ENCODE measurements around the gene CDC42BPB.

Gene CDC42BPB

DNA sequence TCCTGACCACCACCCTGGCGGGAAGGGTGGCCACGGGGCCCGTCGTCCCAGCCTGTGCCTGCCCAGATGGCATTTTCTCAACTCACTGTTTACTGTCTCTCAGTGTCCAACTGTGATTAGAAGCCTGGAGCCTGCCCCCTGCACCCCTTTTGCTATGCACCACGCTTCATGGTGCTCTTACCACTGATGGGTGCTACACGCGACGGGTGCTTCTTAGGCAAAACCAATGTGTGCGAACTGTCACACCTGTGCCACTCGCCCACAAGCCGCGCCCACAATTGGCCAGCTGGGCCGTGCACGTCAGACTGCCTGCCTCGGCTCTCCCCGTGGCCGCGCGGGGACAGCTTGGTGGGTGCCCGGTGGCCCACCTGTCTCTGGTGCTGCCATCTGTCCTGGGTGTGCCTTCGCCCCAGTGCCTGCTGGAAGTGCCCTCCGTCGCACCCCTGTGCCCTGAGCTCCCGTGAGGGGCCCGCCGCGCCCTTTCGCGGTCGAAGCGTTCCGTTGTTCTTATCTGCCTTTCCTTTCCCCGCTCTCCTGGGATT is 150.0 kb downstream of the CDC42BPB start:
- Histone ChIP-seq H3K9me3 (ENCODE audit: insufficient read depth, low read depth, low read length) (peaks cover 10% of the 10 kb centered on the region), H3K4me1 (ENCODE audit: insufficient read depth, low read length) (no peaks in the 10 kb centered on the region), H3K27me3 (ENCODE audit: insufficient read depth, low read length) (no peaks in the 10 kb centered on the region), H3K27ac (ENCODE audit: low read length) (no peak overlapping the region), H3K4me3 (ENCODE audit: low read length) (no peak overlapping the region), H3K36me3 (ENCODE audit: insufficient read depth, low read depth, low read length) (peaks cover 19% of the 10 kb centered on the region), H3K9ac (ENCODE audit: low read depth, low read length) (no peak overlapping the region)

GRCh38 chr14:102906616-102907302 is 150.6 kb downstream of the CDC42BPB start:
- H3K9me3 ChIP-seq (ENCODE audit: insufficient read depth, low read depth, low read length): peaks cover 10% of the 10 kb centered on the region
- no peaks in the 10 kb centered on the region for H3K27me3 ChIP-seq (ENCODE audit: insufficient read depth, low read length)
- H3K36me3 ChIP-seq (ENCODE audit: insufficient read depth, low read depth, low read length): peaks cover 19% of the 10 kb centered on the region
- no peaks in the 10 kb centered on the region for H3K4me1 ChIP-seq (ENCODE audit: insufficient read depth, low read length)
- no peak overlapping the region for H3K27ac ChIP-seq (ENCODE audit: low read length)
- H3K9ac ChIP-seq (ENCODE audit: low read depth, low read length): no peak overlapping the region
- H3K4me3 ChIP-seq (ENCODE audit: low read length): no peak overlapping the region

GRCh38 chr14:102905116-102906108 is 151.9 kb downstream of the CDC42BPB start:
- Histone ChIP-seq H3K9ac (ENCODE audit: low read depth, low read length) (no peak overlapping the region), H3K4me3 (ENCODE audit: low read length) (no peak overlapping the region), H3K27ac (ENCODE audit: low read length) (no peak overlapping the region), H3K9me3 (ENCODE audit: insufficient read depth, low read depth, low read length) (peaks cover 10% of the 10 kb centered on the region), H3K27me3 (ENCODE audit: insufficient read depth, low read length) (no peaks in the 10 kb centered on the region), H3K4me1 (ENCODE audit: insufficient read depth, low read length) (no peaks in the 10 kb centered on the region), H3K36me3 (ENCODE audit: insufficient read depth, low read depth, low read length) (peaks cover 19% of the 10 kb centered on the region)

DNA sequence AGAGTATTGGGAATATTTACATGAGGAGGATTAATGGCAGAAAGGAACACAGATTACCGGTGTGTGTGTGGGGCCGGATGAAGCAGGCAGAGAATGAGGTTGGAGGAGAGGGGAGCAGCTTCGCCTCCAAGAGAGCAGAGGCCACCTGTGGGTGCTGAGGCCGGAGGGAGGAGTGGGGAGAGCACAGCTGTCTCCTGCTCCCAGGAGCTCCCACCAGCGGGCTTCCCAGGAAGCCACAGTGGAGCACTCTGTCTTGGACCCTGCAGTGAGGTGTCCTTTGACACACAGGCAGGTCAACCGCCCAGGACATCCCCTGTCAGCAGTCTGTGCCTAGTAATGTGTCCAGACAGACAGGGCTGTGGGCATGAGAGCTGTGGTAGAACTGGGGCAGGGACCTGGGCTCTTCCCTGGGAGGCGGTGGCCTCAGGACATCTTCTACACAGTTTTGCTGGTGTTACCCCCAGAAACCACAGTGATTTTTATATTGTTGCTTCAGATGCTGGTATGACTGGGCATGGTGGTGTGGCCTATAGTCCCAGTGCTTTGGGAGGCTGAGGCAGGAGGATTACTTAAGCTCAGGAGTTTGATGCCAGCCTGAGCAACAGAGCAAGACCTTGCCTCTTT is 153.3 kb downstream of the CDC42BPB start:
- no peaks in the 10 kb centered on the region for H3K27me3 ChIP-seq (ENCODE audit: insufficient read depth, low read length)
- no peaks in the 10 kb centered on the region for H3K4me1 ChIP-seq (ENCODE audit: insufficient read depth, low read length)
- H3K4me3 ChIP-seq (ENCODE audit: low read length): no peak overlapping the region
- no peak overlapping the region for H3K9ac ChIP-seq (ENCODE audit: low read depth, low read length)
- no peak overlapping the region for H3K27ac ChIP-seq (ENCODE audit: low read length)
- peaks cover 10% of the 10 kb centered on the region for H3K9me3 ChIP-seq (ENCODE audit: insufficient read depth, low read depth, low read length)
- H3K36me3 ChIP-seq (ENCODE audit: insufficient read depth, low read depth, low read length): peaks cover 19% of the 10 kb centered on the region

DNA sequence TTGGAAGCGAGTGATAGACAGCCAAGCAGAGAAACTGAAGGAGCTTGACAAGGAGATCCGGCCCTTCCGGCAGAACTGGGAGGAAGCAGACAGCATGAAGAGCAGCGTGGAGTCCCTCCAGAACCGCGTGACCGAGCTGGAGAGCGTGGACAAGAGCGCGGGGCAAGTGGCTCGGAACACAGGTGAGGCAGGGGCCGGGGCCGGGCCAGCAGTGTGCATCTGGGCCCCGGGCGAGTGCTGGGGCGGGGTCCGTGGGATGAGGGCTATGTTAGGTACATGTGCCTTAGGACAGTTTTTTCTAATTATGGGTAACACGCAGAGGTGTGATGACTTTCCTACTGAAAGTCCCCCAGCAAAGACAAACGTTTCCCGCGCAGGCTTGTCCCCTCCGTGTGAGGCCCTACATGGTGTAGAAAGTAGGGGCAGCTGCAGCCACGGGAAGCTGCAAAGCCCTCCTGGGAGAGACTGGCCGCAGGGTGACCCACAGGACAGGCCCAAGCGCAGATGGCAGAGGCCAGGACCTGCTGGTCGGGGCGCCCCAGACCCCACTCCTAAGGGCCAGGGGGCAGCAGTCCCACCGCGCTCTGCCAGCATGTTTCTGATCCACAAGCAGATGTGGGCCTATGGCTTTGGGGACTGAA is 154.0 kb downstream of the CDC42BPB start:
- Histone ChIP-seq H3K27ac (ENCODE audit: low read length) (no peak overlapping the region), H3K9ac (ENCODE audit: low read depth, low read length) (no peak overlapping the region), H3K36me3 (ENCODE audit: insufficient read depth, low read depth, low read length) (peaks cover 19% of the 10 kb centered on the region), H3K4me1 (ENCODE audit: insufficient read depth, low read length) (no peaks in the 10 kb centered on the region), H3K27me3 (ENCODE audit: insufficient read depth, low read length) (no peaks in the 10 kb centered on the region), H3K4me3 (ENCODE audit: low read length) (no peak overlapping the region), H3K9me3 (ENCODE audit: insufficient read depth, low read depth, low read length) (peaks cover 10% of the 10 kb centered on the region)

- Histone ChIP-seq H3K27ac (ENCODE audit: low read length) (no peak overlapping the region), H3K9ac (ENCODE audit: low read depth, low read length) (no peak overlapping the region), H3K36me3 (ENCODE audit: insufficient read depth, low read depth, low read length) (peaks cover 19% of the 10 kb centered on the region), H3K9me3 (ENCODE audit: insufficient read depth, low read depth, low read length) (peaks cover 10% of the 10 kb centered on the region), H3K27me3 (ENCODE audit: insufficient read depth, low read length) (no peaks in the 10 kb centered on the region), H3K4me3 (ENCODE audit: low read length) (no peak overlapping the region), H3K4me1 (ENCODE audit: insufficient read depth, low read length) (no peaks in the 10 kb centered on the region)
Observed at GRCh38 chr14:102902523-102903247, 154.7 kb downstream of the CDC42BPB start.

GRCh38 chr14:102902086-102902485 is 155.3 kb downstream of the CDC42BPB start:
- Histone ChIP-seq H3K9me3 (ENCODE audit: insufficient read depth, low read depth, low read length) (peaks cover 8% of the 10 kb centered on the region), H3K4me3 (ENCODE audit: low read length) (no peak overlapping the region), H3K27ac (ENCODE audit: low read length) (no peak overlapping the region), H3K4me1 (ENCODE audit: insufficient read depth, low read length) (no peaks in the 10 kb centered on the region), H3K9ac (ENCODE audit: low read depth, low read length) (no peak overlapping the region), H3K36me3 (ENCODE audit: insufficient read depth, low read depth, low read length) (peaks cover 19% of the 10 kb centered on the region), H3K27me3 (ENCODE audit: insufficient read depth, low read length) (no peaks in the 10 kb centered on the region)

DNA sequence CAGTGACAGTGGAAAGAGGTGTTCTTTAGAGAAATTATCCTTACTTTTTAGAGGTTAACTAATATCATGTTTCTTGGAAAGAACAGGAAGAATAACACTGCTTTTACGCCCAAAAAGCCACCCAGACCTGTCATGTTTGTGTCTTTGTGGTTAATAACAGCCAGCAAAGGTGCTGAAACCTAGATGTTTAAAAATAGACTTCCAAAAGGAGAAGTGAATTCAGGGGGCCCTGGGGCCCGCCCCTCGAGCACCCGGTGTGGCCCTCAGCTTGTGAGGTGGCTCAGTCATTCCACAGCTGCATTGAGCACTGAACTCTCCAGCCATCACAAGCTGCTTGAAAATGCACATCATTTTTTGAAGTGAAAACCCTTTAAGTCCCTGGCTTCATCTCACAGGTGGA is 155.7 kb downstream of the CDC42BPB start:
- Histone ChIP-seq H3K27ac (ENCODE audit: low read length) (no peak overlapping the region), H3K4me1 (ENCODE audit: insufficient read depth, low read length) (no peaks in the 10 kb centered on the region), H3K27me3 (ENCODE audit: insufficient read depth, low read length) (no peaks in the 10 kb centered on the region), H3K9me3 (ENCODE audit: insufficient read depth, low read depth, low read length) (peaks cover 4% of the 10 kb centered on the region), H3K36me3 (ENCODE audit: insufficient read depth, low read depth, low read length) (peaks cover 17% of the 10 kb centered on the region), H3K4me3 (ENCODE audit: low read length) (no peak overlapping the region), H3K9ac (ENCODE audit: low read depth, low read length) (no peak overlapping the region)

- H3K27ac ChIP-seq (ENCODE audit: low read length): no peak overlapping the region
- H3K9me3 ChIP-seq (ENCODE audit: insufficient read depth, low read depth, low read length): no peaks in the 10 kb centered on the region
- H3K4me1 ChIP-seq (ENCODE audit: insufficient read depth, low read length): no peaks in the 10 kb centered on the region
- H3K27me3 ChIP-seq (ENCODE audit: insufficient read depth, low read length): no peaks in the 10 kb centered on the region
- no peak overlapping the region for H3K9ac ChIP-seq (ENCODE audit: low read depth, low read length)
- peaks cover 10% of the 10 kb centered on the region for H3K36me3 ChIP-seq (ENCODE audit: insufficient read depth, low read depth, low read length)
- no peak overlapping the region for H3K4me3 ChIP-seq (ENCODE audit: low read length)
Observed at GRCh38 chr14:102900631-102901571, 156.4 kb downstream of the CDC42BPB start.

DNA sequence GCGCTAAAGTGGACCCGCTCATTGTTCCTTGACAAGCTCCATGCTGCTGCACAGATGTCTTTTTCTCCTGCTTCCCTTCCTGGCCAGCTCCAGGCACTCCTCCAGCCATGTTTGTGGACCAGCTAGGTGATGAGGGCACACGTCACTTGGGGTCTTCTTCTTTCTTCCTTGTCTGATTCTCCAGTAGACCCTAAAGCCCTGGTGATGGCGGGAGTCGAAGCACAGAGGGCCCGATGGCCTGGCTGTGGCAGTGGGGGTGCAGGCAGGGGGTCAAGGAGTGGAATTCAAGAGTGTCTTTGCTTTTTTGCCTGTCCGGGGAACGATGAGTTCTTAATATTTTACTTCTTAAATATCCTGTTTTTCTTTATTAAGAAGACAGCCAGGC is 157.8 kb downstream of the CDC42BPB start:
- Histone ChIP-seq H3K9ac (ENCODE audit: low read depth, low read length) (no peak overlapping the region; the same call in 1 of the 2 replicates), H3K36me3 (ENCODE audit: insufficient read depth, low read depth, low read length) (no peaks in the 10 kb centered on the region; the same call in 1 of the 2 replicates), H3K9me3 (ENCODE audit: insufficient read depth, low read depth, low read length) (no peaks in the 10 kb centered on the region), H3K27me3 (ENCODE audit: insufficient read depth, low read length) (no peaks in the 10 kb centered on the region), H3K4me1 (ENCODE audit: insufficient read depth, low read length) (no peaks in the 10 kb centered on the region), H3K27ac (ENCODE audit: low read length) (no peak overlapping the region), H3K4me3 (ENCODE audit: low read length) (no peak overlapping the region)

Data from iPS-20b (cell line).